ENCODE measurements around the gene OTOR.

The OTOR gene

DNA sequence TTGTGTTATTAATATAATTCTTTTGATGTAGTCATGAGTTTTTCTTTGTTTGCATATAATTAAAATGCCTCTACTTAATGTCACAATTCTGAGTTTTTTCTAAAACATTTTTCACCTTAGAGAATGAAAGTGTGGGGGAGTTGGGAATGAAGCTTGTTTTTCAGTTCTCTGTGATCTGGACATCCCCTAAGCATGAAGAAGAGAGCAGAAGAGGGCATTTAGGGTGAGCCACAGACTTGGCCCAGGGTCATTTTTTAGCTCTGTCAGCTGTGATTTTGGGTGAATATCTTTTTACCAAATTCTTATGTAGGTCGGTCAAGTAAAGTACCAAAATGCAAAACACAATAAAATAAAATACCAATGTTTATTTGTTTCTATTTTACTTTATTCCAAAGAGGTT is 3.9 kb downstream of the OTOR start:
- DNase-seq: no peak

DNA sequence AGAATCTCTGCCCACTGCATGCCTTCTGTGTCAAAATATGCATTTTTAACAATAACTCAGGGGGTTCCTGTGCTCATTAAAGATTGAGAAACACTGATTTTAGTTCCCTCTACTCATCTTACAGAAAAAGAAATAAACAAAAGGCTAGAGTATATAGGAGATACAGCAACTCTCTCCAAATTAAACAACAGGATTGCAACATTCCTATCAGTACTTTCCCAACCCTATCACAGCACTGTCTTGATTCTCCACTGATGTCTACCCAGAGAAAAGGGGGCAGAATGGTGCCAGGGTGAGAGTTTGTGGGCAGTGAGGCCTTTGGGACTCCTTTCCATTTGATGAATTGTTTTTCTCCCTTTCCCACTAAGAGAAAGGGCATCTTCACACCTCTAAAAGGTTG is 4.7 kb downstream of the OTOR start:
- no peak for DNase-seq

DNA sequence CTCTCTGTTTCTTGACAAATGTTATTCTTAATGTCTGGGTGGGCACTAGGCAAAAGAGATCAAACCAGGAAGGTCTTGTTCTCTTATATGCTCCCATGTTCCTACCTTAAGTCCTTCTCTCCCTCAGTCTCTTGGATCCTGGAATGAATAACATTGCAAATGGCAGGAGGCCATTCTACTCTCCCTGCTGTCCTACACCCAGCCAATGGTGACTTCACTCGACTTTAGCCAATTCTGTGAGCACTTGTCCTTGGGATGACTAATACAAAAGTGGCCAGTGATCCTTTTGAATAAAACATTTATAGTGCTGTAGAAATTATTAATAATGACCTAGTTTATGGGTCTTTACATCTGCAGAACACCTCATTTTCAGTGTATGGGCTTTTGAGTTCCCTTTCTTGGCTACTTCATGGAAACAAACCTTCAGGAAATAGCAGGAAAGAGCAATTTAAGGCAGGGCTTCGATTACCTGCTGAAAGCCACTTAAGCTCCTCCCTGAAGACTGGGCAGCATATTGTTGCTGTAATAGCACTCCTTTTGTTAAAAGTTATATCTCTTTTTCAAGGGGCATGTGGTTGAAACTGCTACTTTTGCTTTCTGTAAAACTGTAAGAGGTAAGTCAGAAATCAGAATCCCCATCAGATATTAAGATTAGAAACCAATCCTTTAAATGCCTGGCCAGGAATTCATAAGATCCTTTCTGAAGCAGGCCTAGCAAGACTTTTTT is 10.5 kb downstream of the OTOR start:
- DNase-seq: no peak

DNA sequence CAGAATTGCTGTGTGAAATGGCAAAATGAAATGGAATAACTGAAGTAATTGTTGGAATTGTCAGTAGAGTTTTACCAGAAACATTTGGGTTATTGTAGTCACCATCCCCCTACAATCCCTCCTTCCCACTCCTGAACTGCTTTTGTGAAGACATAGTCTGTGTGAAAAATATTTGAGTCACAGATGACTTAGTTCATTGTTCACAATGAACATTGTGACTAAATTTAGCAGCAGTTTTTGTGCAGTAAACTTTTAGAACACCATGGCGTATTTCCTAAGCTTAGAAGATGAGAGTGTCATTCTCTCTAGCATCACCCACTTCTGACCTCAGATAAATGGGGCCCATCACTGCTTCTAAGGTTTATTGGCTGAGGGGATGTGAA is 11.0 kb downstream of the OTOR start:
- DNase-seq: no peak

DNA sequence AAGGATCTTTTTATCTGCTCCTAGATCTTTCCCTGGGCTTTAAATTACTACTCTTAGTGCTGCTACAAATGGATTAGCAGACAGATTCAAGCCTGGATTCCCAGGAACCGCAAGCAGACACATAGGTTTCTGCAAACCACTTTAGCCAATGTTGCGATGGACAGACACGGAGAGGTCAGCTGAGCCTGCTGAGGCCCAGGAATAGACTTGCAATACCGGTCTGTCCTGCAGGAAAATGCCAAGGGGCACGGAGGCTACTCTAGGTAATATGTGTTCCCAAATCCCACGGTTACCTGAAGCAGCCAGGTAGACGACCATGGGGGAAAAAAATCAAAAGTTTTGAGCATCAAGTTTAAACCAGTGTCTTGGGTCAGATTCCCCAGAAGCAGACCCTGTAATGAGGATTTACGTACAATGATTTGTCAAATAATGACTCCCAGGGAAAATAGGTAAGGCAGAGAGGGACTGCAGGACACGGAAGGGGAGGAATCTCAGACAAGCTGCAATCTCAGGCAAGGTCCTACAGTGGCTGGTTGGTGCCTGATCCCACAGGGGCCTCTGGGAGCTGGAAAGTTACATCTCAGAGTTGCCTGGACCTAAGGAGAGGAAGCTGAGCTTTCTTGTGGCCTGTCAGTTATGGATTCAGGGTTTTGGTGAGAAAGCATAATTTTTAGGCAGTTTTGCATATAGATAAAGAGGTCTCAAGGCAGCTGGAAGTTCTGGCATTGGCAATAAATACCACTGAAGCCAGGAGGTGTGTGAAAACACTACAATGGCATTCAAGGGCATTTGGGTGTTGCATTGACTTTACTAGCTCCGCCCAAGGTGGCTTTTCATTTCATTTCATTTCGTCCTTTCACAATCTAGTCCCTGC is 12.5 kb downstream of the OTOR start:
- DNase-seq: no peak

DNA sequence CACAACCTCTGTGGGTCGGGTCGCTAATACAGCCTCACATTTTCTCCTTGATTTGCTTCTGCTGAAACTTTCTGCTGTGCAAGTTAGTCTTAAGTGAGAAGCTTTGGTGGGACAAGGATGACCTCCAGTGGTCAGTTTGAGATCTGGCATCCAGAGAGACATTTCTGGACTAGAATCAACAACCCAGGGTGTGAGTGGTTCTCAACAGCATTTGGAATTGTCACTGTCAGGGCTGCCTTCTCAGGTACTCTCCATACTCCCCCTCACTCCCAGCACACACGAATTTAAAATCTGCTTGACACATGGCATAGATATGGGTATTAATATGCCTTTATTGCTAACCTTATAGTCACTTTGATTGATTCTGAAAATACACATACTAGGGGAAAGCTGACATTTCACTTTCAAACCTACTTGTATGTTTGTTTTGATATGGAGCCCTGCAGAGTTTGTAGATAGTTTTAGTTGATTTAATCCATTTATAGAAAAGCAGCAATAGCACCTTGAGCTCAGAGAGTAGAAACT is 13.2 kb downstream of the OTOR start:
- DNase-seq: peak; percentile 24

DNA sequence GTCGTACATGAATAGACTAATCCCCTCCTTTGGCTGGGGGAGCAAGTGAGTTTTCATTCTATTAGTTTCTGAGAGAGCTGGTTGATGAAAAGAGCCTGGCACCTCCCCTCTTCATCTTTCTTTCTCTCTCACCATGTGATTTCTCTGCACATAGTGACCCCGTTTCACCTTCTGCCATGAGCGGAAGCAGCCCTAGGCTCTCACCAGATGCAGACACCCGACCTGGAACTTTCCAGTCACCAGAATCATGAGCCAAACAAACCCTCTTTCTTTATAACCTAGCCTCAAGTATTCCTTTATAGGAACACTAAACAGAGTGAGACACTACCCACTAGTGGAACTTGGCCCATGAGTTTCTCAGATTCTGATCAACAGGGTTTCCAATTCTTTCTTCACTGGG is 16.4 kb downstream of the OTOR start:
- no peak for DNase-seq

DNA sequence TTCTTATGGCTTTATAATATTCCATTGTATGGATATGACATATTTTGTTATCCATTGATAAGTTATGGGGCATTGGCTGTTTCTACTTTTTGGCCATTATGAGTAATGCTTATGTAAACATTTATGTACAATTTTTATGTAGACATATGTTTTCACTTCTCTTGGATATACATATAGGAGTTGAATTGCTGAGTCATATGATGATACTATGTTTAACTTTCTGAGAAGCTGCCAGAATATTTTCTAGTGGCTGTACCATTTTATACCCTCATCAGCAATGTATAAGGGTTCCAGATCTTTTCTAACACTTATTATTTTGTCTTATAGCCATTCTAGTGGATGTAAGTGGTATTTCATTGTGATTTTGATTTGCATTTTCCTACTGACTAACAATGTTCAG is 23.1 kb downstream of the OTOR start:
- no peak for DNase-seq

DNA sequence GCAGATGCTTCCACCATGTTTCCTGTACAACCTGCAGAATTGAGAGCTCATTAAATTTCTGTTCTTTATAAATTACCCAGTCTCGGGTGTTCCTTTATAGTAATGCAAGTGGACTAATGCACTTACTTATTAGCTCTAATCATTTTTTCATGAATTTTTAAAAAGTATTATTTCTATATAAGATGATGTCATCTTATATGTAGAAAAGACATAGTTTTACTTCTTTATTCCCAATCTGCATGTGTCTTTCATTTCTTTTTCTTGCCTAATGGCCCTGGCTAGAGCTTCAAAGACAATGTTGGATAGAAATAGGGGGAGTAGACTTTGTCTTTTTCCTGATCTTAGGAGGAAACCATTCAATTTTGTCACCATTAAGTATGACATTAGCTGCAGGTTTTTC is 27.8 kb downstream of the OTOR start:
- no peak for DNase-seq

DNA sequence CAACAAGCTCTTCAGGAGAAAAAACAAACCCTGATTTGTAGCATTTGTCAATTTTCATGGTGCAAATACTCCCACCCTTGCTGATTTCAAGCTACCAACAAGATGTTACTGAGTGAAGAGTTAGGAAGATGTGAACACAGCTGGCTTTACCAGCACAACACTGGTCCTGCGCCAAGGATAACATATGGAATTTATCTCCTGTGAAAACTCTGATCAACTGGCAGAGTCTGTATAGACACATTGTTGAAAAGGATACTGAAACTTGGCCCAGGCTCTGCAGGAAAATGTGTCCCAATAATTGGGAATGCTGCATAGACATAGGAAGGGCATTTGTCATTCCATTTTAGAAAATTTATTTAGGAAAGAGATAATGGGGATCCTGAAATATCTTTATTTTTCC is 29.0 kb downstream of the OTOR start:
- DNase-seq: no peak

DNA sequence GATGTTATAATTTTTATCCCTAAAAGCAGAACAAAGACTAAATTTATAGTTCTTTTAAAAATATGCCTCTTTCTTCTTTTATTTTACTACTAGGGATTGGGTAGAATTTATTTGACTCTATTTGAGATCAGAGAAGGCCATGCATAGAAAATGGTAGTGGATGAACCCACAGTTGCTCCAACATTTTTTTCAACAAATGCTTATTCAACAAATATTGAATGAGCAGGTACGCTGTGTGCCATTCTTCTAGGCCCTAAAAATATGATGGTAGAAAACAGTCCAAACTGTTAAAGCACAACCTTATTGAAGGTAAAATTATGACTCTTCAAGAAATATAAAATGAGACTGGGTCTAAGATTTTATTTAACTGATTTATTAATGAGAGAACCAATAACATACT is 30.0 kb downstream of the OTOR start:
- no peak for DNase-seq

DNA sequence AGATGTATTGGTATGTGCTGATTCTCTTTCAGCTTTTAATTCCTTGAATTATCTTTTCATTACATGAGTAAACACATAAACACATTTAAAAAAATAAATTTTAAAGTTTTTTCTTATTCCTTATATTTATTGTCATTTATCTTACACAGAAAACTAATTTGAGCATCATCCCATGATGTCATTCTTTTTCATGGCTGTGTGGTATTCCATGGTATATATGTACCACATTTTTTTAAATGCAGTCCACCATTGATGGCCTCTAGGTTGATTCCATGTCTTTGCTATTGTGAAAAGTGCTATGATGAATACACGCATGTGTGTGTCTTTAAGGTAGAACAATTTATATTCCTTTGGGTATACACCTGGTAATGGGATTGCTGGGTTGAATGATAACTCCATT is 33.3 kb downstream of the OTOR start:
- DNase-seq: no peak

DNA sequence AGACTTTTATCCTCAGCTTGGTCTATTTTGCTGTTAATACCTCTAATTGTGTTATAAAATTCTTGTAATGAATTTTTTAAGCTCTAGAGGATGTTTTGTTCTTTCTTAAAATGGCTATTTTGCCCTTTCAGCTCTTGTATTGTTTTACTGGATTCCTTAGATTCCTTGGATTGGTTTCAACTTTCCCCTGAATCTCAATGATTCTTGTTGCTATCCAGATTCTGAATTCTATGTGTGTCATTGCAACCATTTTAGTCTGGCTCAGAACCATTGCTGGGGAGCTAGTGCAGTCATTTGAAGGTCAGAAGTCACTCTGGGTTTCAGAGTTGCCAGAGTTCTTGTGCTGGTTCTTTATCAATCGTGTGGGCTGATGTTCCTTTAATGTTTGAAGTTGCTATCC is 37.1 kb downstream of the OTOR start:
- DNase-seq: no peak

Data from effector CD4-positive, alpha-beta T cell (primary cell).